GM18520 (cell line): Measurements from ENCODE around the gene SLC6A13.
"Not testable (repeated sequence)": the region's sequence is repeated elsewhere in the genome, so short reads cannot be mapped to it uniquely, and the experiment has no call there.

ENCODE experiments used
- ATAC-seq: cut with Tn5 transposase; IDR thresholded peaks from one replicate; pipeline ENCODE4 v1.9.1; 2021; ENCODE audit not compliant: unreplicated experiment

Gene SLC6A13

DNA sequence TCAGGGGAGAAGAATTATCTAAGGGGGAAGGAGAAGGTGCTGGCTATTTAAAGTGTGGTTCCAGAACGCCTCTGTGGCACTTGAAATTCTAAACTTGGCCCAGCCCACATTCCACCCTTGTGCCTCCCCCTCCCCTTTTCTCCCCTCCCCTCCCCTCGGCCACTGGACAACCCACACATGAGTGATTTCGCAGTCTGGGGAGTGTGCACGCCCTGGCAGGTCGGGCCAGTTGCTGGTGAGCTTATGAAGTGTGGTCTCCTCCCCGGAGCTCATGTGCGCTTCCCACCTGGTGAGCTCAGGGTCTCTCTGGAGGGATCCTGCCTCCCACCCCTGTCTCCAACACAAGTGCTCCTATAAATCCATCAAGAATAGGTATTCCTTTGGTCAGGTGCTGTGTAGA, at the start of gene SLC6A13:
TSS of gene SLC6A13 (minus strand) at position 20 of the 400 bp plus-strand sequence. CDS start 2,784 bp downstream, outside the sequence.
- no peak for ATAC-seq

DNA sequence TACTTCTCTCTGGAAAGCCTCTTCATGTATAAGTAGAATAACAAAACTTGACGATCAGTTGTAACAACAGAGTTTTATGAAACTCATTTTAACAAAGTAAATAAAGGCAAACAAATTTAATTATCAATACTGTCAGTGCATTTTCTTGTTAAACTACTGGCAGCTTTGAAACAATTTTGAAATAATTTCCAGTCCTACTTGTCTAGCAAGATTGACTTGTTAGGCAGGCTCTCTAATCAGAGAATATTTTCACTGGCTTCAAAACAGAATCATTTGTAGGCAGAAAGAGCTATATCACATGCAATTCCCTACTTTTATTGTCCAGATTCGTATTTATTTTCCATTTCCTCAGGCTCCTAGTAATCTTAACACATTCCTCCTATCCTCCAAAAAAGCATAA, 45.9 kb upstream of the SLC6A13 start:
- no peak for ATAC-seq

DNA sequence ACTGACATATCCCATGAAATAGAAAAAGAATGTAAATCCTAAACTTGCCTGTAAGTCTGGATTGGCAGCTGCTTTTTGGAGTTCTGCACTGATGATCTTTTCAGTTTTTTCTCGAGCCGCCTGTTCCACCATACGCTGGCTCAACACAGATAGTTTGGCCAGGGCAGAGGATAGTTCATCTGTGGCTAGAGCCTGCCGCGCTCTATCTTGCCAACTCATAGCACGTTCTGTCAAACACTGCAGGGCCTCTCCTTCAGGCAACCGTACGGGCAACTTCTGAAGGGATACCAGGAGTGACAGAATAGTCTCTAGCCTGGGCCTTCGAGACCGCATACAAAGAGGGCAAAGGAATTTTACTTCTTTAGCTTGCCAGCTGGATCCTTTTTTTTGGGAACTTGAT, 44.8 kb upstream of the SLC6A13 start:
- no peak for ATAC-seq

DNA sequence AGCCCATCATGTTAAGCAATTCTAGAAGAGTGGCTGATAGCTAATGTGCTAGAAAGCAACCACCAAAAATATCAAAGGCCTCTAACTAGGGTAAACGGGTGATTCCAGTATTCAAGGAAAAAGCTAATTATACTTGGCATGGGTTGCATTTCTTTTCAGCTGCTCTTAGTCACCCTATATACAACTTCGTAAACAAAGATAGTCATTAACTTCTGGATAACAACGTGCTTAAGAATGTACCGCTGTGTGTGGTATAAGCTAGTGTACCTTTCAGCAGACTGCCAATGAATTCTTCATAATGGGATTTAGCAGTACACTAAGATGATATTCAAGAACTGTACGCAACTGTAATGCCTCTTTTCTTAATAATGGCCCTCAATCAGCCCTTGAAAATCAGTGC, 42.2 kb upstream of the SLC6A13 start:
- no peak for ATAC-seq

DNA sequence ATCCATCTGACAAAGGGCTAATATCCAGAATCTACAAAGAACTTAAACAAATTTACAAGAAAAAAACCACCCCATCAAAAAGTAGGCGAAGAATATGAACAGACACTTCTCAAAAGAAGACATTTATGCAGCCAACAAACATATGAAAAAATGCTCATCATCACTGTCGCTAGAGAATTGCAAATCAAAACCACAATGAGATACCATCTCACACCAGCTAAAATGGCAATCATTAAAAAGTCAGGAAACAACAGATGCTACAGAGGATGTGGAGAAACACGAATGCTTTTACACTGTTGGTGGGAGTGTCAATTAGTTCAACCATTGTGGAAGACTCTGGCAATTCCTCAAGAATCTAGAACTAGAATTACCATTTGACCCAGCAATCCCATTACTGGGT, 40.1 kb upstream of the SLC6A13 start:
- not testable (repeated sequence) for ATAC-seq

DNA sequence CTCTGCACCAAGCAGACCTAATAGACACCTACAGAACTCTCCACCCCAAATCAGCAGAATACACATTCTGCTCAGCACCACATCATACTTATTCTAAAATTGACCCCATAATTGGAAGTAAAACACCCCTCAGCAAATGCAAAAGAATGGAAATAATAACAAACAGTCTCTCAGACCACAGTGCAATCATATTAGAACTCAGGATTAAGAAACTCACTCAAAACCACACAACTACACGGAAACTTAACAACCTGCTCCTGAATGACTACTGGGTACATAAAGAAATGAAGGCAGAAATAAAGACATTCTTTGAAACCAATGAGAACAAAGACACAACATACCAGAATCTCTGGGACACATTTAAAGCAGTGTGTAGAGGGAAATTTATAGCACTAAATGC, 37.5 kb upstream of the SLC6A13 start:
- ATAC-seq, result not testable (repeated sequence)

DNA sequence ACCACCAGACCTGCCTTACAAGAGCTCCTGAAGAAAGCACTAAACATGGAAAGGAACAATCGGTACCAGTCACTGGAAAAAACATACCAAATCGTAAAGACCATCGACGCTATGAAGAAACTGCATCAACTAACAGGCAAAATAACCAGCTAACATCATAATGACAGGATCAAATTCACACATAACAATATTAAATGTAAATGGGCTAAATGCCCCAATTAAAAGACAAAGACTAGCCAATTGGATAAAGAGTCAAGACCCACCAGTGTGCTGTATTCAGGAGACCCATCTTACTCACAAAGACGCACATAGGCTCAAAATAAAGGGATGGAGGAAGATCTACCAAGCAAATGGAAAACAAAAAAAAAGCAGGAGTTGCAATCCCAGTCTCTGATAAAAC, 36.9 kb upstream of the SLC6A13 start:
- not testable (repeated sequence) for ATAC-seq

DNA sequence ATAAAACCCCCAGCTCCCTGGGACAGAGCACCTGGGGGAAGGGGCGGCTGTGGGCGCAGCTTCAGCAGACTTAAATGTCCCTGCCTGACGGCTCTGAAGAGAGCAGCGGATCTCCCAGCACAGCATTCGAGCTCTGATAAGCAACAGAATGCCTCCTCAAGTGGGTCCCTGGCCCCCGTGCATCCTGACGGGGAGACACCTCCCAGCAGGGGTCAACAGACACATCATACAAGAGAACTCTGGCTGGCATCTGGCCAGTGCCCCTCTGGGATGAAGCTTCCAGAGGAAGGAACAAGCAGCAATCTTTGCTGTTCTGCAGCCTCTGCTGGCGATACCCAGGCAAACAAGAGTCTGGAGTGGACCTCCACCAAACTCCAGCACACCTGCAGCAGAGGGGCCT, 35.4 kb upstream of the SLC6A13 start:
- not testable (repeated sequence) for ATAC-seq

DNA sequence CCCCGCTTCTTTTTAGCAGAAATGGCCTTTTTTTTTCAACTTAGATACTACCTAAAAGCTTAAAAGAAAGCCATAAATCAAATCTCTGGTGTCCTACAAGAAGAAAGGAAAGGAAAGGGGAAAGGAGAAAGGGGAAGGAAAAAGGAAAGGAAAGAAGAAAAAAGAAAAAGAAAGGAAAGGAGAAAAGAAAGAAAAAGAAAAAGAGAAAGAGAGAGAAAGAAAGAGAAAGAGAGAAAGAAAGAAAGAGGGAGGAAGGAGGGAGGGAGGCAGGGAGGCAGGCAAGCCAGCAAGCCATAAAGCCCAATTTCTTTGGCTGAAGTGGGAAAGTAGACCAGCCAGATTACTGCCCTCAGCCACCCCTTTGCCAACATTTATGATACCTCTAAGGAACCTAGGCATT, 32.5 kb upstream of the SLC6A13 start:
- no peak for ATAC-seq

DNA sequence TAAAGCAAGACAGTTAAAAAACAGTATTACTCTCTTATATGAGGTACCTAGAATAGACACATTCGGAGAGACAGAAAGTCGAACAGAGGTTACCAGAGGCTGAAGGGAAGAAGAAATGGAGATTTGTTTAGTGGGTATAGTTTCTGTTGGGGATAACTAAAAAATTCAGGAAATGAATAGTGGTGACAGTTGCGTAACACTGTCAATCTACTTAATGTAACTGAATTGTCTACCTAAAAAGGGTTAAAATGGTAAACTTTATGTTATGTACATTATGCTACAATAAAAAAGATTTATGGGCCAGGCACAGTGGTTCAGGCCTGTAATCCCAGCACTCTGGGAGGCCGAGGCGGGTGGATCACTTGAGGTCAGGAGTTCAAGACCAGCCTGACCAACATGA, 30.6 kb upstream of the SLC6A13 start:
- ATAC-seq, result no peak

DNA sequence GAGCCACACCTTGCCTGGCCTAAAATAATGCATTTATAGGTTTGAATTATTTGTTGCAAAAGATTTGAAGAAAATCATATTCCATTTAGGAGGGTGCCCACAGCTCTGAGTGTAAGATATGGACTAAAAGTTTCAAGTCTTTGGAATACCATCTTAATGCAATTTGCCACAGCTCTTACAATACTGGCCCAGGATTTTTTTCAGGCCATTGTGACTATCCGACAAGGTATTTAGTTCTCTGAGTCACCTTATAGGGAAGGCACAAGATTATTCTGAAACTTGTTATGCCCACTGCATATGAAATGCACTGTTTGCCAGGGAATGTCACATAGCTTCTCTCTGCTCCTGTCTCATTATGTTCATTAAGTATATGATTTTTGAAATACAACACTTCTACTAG, 29.6 kb upstream of the SLC6A13 start:
- no peak for ATAC-seq

DNA sequence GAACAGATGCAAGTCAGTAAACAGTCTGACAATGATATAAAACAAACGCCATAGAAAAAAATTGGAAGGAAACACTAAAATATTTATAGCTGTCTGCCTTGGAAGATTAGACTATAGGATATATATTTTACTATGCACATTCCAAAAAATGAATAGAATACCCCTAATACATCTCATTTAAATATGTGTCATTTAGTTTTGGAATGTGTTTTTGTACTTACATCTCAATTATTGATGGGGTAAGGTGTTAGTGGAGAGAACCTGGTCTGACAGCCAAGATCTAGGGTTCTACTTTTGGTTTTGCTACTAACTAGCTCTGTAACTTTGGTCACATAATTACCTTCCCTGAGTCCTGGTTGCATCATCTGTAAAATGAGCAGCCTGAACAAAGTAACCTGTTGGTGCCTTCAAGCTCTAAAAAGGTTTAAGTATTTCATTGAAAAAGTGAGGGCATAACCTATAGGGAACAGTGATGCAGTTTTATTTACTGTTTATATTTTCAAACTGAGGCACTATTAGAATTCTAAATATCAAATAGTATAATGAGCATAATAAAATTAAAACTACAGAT, 28.6 kb upstream of the SLC6A13 start:
- no peak for ATAC-seq

DNA sequence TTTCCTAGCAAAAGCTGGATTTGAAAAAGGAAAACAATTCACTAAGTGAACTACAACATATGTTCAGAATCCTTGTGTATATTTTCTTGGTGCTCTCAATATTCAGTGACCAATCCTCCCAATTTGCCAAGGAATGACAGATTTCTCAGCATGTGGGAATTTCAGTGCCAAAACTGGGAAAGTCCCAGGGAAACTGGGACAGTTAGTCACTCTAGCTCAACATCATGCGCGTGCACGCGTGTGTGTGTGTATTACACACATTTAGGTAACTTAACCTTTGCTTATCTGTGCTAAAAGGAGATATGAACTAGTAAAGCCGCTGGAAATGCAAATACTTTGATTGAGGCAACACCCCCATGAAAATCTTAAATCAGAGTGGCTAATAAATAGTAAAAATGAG, 26.1 kb upstream of the SLC6A13 start:
- ATAC-seq, result no peak

DNA sequence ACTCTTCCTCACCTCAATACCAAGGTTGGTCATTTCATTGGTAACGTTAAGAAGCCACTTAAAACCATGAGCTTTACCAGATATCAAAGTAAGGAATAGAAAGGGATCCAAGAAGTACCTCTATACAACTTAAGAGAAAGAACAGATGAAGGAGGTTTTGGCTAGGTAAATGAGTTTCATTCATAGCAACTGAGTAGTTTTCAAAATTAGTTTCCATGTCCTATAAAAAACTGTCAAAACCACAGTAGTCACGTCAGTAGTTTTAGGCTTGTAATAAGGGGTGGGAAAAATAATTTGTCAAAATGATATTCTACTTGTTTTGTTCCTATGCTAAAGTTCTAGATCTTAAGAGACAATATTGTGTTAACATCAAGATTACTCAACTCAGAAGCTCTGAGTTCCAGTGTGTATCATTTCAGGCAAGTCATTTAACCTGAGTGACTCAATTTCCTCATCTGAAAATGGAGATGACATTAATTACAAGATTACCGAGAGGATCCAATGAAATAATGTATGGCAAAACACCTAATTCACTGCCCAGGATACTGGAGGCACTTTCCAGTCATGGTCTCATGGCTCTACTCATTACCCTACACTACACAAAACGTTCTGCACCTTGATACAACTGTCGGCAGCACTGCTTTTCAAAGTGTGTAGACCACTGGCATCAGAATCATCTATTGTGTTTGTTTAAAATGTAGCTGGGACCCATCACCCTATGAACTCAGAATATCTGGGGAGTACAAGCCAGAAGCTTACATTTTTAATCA, 24.1 kb upstream of the SLC6A13 start:
- ATAC-seq, result no peak

DNA sequence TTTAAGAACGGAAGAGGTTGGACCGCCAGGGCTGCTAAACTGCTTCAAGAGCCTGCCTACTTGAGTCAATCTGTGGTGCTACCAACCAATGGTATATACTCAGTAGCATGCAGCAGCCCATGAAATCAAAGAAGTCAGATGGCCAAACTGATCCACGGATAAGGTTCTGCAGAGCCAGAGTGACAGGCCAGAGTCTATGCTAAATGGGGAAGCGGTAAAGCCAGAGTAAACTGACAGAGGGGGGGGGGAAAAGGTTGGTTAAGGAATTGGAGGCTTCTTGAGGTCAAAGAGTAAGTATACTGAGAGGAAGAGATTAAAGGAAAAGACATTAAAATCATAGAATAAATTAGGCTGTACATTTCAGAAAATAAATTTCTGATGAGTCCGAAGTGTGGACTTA, 15.4 kb upstream of the SLC6A13 start:
- ATAC-seq, result no peak

DNA sequence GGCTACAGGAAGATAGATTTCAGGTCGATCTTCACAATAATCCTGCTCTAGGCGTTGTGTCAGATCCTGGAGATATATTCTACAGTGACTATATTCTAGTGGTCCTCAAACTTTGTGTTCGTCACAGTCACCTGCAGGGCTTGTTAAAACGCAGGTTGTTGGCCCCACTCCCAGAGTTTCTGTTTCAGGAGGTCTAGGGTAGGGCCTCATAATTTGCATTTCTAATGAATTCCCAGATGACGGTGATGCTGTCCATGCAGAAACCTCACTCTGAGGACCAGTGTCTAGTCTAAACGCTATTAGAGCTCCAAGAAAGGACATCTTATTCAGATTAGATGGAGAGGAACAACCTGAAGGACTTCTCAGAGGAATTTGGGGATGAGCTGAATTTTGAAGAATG, 13.2 kb upstream of the SLC6A13 start:
- ATAC-seq, result no peak

DNA sequence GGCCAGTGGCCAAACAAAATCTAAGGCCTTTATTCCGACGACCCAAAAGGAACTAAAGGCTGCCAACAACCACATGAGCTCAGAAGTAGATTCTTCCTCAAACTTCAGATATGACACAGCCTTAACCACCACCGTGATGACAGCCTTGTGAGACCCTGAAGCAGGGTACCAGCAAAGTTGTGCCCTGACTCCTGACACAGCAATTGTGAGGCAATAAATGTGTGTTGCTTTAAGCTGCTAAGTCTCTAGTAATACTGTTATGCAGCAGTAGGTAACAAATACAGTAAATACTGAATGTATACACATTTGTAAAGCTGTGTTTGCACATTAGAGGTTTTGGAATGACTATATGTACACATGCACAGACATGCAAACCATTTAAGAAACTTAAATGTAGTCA, 10.7 kb upstream of the SLC6A13 start:
- ATAC-seq, result no peak

DNA sequence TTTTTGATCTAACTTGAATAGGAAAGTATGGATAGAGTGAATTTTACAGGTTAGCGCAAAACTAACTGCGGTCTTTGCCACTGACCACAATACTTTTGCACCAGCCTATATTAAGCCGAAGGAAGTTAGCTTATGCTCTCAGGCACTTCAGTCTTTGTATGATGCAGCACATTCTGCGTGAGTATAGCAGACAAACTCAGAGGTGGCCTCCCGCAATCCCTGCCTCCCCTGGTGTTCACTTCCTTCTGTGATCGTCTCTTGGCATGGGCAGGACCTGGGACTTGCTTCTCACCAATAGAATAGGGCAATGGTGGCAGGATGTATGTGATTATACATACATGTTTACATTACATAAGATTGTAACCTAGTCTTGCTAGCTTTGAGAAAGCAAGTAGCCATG, 10.3 kb upstream of the SLC6A13 start:
- ATAC-seq, result no peak

DNA sequence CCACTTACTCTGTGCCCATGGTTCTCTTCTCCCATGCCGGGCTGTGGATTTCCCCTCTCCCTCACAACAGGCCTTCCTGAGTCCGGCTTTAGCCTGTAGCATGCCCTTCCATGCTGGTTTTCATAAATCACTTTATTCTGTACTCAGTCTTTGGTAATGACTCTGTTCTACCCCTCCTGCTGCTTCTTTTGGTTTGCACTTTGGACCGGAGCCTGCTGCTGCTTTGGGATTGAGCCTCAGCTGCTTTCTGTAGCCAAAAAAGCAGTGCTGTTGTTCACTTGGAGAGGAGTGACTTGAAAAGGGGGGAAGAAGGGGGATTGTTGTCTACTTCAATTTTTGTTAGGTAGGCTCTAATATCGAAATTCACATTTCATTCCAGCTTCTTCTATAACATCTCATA, 8.5 kb upstream of the SLC6A13 start:
- no peak for ATAC-seq

DNA sequence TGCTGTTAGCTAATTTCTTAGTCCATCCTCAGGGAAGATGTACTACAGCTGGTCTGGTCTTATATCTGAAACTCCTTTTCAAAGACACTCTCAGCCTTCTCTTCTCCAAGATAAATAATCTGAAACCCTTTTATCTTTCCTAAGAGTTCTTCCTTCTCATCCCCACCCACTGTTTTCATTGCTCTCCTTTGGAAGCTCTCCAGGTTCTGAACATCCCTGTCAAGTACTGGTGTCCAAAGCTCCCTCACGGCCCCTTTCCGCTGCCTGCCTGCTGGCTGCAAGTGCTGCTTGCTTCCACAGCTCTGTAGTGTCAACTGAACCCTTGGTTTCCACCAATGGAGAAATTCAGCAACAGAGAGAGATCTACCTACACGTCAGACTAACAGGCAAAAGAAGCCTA, 6.6 kb upstream of the SLC6A13 start:
- no peak for ATAC-seq

DNA sequence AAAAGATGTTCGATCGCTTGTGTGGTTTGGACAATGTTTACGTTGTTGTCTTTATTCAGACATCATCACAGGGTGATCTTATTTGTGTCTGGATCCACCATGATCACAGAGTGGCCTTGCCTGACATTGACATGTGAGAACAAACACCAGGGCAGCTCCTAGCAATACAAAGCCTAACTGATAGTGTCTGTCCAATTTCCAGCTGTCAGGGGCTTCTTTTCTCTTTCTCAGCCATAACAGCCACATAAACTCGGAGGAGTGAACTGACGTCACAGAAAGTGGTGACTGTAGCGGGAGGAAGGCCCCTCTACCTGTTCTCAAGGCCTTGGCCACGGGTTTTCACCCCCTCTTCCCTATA, 5.8 kb upstream of the SLC6A13 start:
- no peak for ATAC-seq

DNA sequence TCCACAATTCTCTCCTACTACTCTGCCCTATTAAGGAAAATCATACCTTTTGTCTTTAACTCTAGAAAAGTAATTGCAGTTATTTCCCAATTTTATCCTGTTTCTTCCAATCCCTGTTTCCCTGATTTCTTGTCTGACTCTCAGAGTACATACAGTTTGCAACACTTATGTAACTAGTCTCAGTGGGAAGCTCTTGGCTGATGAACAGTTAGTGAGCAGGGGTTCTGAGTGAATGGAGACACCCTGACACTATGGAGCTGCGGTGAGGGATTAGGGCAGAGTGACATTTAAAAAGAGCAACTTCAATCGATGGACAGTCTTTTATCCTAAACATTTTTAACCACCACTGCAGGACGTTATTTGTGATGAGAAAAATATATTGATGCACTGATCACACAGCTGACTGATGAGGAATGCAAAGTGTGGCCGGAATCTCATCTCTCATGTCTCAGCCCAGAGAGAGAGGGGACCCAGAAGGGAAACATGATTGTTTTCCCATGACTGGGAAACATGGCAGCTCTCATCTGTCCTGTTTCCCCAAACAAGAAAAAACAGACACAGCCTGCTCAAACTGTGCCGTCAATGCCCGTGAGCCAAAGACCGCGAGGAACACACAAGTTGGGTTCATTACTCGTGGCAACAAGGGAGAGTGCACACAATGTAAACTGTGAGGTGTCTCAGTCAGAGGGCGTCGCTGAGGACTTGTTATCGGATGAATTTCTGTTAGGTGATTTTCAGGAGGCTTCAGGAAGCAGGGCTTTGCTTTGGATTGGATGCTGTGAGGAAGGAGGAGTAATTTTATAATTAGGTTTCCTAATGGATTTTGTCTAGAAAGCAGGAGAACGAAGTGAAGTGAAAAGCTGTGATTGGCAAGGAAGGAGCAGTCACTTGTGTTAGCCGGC, 5.2 kb upstream of the SLC6A13 start:
- ATAC-seq, result no peak
